ENCODE data around the gene KLHL34.

The KLHL34 gene

GRCh38 chrX:21616386-21616785 lies 41.7 kb downstream of the KLHL34 start:
- TF ChIP-seq, protein P1, sequence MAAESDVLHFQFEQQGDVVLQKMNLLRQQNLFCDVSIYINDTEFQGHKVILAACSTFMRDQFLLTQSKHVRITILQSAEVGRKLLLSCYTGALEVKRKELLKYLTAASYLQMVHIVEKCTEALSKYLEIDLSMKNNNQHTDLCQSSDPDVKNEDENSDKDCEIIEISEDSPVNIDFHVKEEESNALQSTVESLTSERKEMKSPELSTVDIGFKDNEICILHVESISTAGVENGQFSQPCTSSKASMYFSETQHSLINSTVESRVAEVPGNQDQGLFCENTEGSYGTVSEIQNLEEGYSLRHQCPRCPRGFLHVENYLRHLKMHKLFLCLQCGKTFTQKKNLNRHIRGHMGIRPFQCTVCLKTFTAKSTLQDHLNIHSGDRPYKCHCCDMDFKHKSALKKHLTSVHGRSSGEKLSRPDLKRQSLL (tag by site-specific recombination; IDR thresholded peaks at IDR 0.05), result no peak
- TF ChIP-seq ZNF501 (tag by site-specific recombination; IDR thresholded peaks at IDR 0.05), result no peak
- no peak for TF ChIP-seq MYNN (tag by site-specific recombination; IDR thresholded peaks at IDR 0.05; ENCODE audit: borderline replicate concordance)
- TF ChIP-seq ZNF324 (tag by site-specific recombination; IDR thresholded peaks at IDR 0.05), result no peak
- no peak for TF ChIP-seq ZNF626 (tag by site-specific recombination; IDR thresholded peaks at IDR 0.05)
- TF ChIP-seq MZF1 (tag by site-specific recombination; IDR thresholded peaks at IDR 0.05; ENCODE audit: borderline replicate concordance), result no peak
- no peak for TF ChIP-seq TSHZ1 (tag by site-specific recombination; IDR thresholded peaks at IDR 0.05; ENCODE audit: borderline replicate concordance)
- no peak for TF ChIP-seq ZNF140 (tag by site-specific recombination; IDR thresholded peaks at IDR 0.05)
- TF ChIP-seq ZSCAN18 (tag by site-specific recombination; IDR thresholded peaks at IDR 0.05), result no peak
- H3K27ac ChIP-seq (ENCODE audit: extremely low read depth, low read depth, low read length), result no peak overlapping the region
- no peaks in the 10 kb centered on the region for H3K36me3 ChIP-seq (ENCODE audit: control insufficient read depth in 2 of 2, insufficient read depth in 1 of 2, low read length in 2 of 2)
- CTCF ChIA-PET, result interaction anchor here (1.5 kb wide), 1 partner anchor 112 kb away, joined by 3 read pairs; no protein-coding TSS in a partner anchor
- no peaks in the 10 kb centered on the region for H3K4me1 ChIP-seq (ENCODE audit: control insufficient read depth, insufficient read depth, low read length)
- H3K9me3 ChIP-seq (ENCODE audit: control insufficient read depth, insufficient read depth, low read depth, low read length), result no peaks in the 10 kb centered on the region
- POLR2A ChIA-PET, result no interaction called here
- no peak overlapping the region for H3K4me3 ChIP-seq (ENCODE audit: low read depth, low read length)

GRCh38 chrX:21612154-21612553 lies 46.0 kb downstream of the KLHL34 start:
- H3K4me3 ChIP-seq (ENCODE audit: low read depth, low read length), result no peak overlapping the region
- CTCF ChIA-PET, result no interaction called here
- H3K27ac ChIP-seq (ENCODE audit: extremely low read depth, low read depth, low read length), result no peak overlapping the region
- TF ChIP-seq KLF1 (tag by site-specific recombination; IDR thresholded peaks at IDR 0.05) (no peak), ZNF121 (tag by site-specific recombination; IDR thresholded peaks at IDR 0.05) (no peak), ZNF510 (tag by site-specific recombination; IDR thresholded peaks at IDR 0.05; ENCODE audit: insufficient replicate concordance) (no peak), ZNF677 (tag by site-specific recombination; IDR thresholded peaks at IDR 0.05) (no peak), ZSCAN23 (tag by site-specific recombination; IDR thresholded peaks at IDR 0.05) (no peak)
- TF ChIP-seq, protein P2, sequence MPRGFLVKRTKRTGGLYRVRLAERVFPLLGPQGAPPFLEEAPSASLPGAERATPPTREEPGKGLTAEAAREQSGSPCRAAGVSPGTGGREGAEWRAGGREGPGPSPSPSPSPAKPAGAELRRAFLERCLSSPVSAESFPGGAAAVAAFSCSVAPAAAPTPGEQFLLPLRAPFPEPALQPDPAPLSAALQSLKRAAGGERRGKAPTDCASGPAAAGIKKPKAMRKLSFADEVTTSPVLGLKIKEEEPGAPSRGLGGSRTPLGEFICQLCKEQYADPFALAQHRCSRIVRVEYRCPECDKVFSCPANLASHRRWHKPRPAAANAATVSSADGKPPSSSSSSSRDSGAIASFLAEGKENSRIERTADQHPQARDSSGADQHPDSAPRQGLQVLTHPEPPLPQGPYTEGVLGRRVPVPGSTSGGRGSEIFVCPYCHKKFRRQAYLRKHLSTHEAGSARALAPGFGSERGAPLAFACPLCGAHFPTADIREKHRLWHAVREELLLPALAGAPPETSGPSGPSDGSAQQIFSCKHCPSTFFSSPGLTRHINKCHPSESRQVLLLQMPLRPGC (tag by site-specific recombination; IDR thresholded peaks at IDR 0.05), result no peak
- H3K4me1 ChIP-seq (ENCODE audit: control insufficient read depth, insufficient read depth, low read length), result no peaks in the 10 kb centered on the region
- POLR2A ChIA-PET, result no interaction called here
- H3K9me3 ChIP-seq (ENCODE audit: control insufficient read depth, insufficient read depth, low read depth, low read length), result no peaks in the 10 kb centered on the region
- H3K36me3 ChIP-seq (ENCODE audit: control insufficient read depth in 2 of 2, insufficient read depth in 1 of 2, low read length in 2 of 2), result no peaks in the 10 kb centered on the region

Measured in HEK293 (cell line).